ENCODE results near the gene ARHGAP10. TPM values are rescaled to one million over a fixed set of nuclear protein-coding genes. Genes with fewer than 3 reads are reported as not detected.

ARHGAP10 gene
- total RNA-seq, 6 experiments from 2014 or later: 5.5 to 13.3 (median 10.4) TPM

GRCh38 chr4:148097801-148098200 lies 365.9 kb downstream of the ARHGAP10 start:
- ATAC-seq (no peak), DNase-seq (no peak)
- no peaks in the 10 kb centered on the region for H3K4me1 ChIP-seq
- no peaks in the 10 kb centered on the region for H3K9me3 ChIP-seq
- no peak for TF ChIP-seq POLR2A (IDR thresholded peaks at IDR 0.05)
- TF ChIP-seq CTCF (IDR thresholded peaks at IDR 0.05): no peak
- H3K36me3 ChIP-seq: peaks cover 0 to 3% (median 0%) of the 10 kb centered on the region in 4 donors
- H3K27me3 ChIP-seq: no peaks in the 10 kb centered on the region
- WGBS (ENCODE audit: insufficient coverage, low coverage, low lambda C conversion rate, missing lambda C conversion rate): 97% methylated on average over 5 of the region's 5 CpGs
- H3K27ac ChIP-seq: no peak overlapping the region
- intact Hi-C loops (cut with DNase I): no loop called here
- H3K4me3 ChIP-seq: no peak overlapping the region

GRCh38 chr4:148101235-148101634 lies 369.3 kb downstream of the ARHGAP10 start:
- Histone ChIP-seq H3K27ac (no peak overlapping the region), H3K4me1 (no peaks in the 10 kb centered on the region), H3K9me3 (no peaks in the 10 kb centered on the region), H3K36me3 (peaks cover 0 to 3% (median 0%) of the 10 kb centered on the region in 4 donors), H3K27me3 (no peaks in the 10 kb centered on the region), H3K4me3 (no peak overlapping the region)
- DNase-seq (no peak), ATAC-seq (no peak)
- TF ChIP-seq POLR2A (IDR thresholded peaks at IDR 0.05) (no peak), CTCF (IDR thresholded peaks at IDR 0.05) (no peak)
- WGBS (ENCODE audit: insufficient coverage, low coverage, low lambda C conversion rate, missing lambda C conversion rate): 76% methylated on average over 3 of the region's 3 CpGs
- intact Hi-C loops (cut with DNase I): no loop called here

GRCh38 chr4:148101790-148102189 lies 369.9 kb downstream of the ARHGAP10 start:
- WGBS (ENCODE audit: insufficient coverage, low coverage, low lambda C conversion rate, missing lambda C conversion rate): 66% methylated on average over 4 of the region's 4 CpGs
- no peak for ATAC-seq

GRCh38 chr4:148103597-148104355 lies 371.9 kb downstream of the ARHGAP10 start:
- intact Hi-C loops (cut with DNase I): no loop called here
- DNase-seq (no peak), ATAC-seq (no peak)
- H3K27me3 ChIP-seq: no peaks in the 10 kb centered on the region
- H3K4me1 ChIP-seq: peaks cover 0 to under 1% (median 0%) of the 10 kb centered on the region in 4 donors
- H3K27ac ChIP-seq: no peak overlapping the region
- H3K36me3 ChIP-seq: peaks cover 0 to 3% (median 0%) of the 10 kb centered on the region in 4 donors
- TF ChIP-seq POLR2A (IDR thresholded peaks at IDR 0.05) (no peak), CTCF (IDR thresholded peaks at IDR 0.05) (no peak)
- 97% methylated on average over 3 of the region's 7 CpGs for WGBS (ENCODE audit: insufficient coverage, low coverage, low lambda C conversion rate, missing lambda C conversion rate)
- H3K4me3 ChIP-seq: no peak overlapping the region
- no peaks in the 10 kb centered on the region for H3K9me3 ChIP-seq

More at GRCh38 chr4:148101790-148102189, 369.9 kb downstream of the ARHGAP10 start:
- intact Hi-C loops (cut with DNase I): no loop called here
- H3K4me1 ChIP-seq: no peaks in the 10 kb centered on the region
- H3K27me3 ChIP-seq: no peaks in the 10 kb centered on the region
- TF ChIP-seq POLR2A (IDR thresholded peaks at IDR 0.05): no peak
- no peak for TF ChIP-seq CTCF (IDR thresholded peaks at IDR 0.05)
- no peaks in the 10 kb centered on the region for H3K9me3 ChIP-seq
- H3K27ac ChIP-seq: no peak overlapping the region
- H3K4me3 ChIP-seq: no peak overlapping the region
- DNase-seq: no peak
- peaks cover 0 to 3% (median 0%) of the 10 kb centered on the region in 4 donors for H3K36me3 ChIP-seq

Measured in right lobe of liver (tissue), 6 donors.